Measurements from ENCODE around the gene SSX1. TPM values are rescaled to one million over a fixed set of nuclear protein-coding genes. Genes with fewer than 3 reads are reported as not detected.
"Not testable (repeated sequence)": the region's sequence is repeated elsewhere in the genome, so short reads cannot be mapped to it uniquely, and the experiment has no call there.

Gene SSX1
- total RNA-seq: 0.13 TPM

- DNase-seq (ENCODE audit: low spot score); ATAC-seq: not testable (repeated sequence)
These were observed at the start of gene SSX1 for GRCh38 chrX:48255062-48255796. TSS of gene SSX1 (plus strand) at chrX:48255392. CDS start at chrX:48257242, 1,850 bp downstream.

- DNase-seq (ENCODE audit: low spot score); ATAC-seq: not testable (repeated sequence)
These were observed 40.9 kb upstream of the SSX1 start for GRCh38 chrX:48214341-48214740.

GRCh38 chrX:48224196-48224595 is 31.0 kb upstream of the SSX1 start:
- not testable (repeated sequence) for ATAC-seq; DNase-seq (ENCODE audit: low spot score)

DNA sequence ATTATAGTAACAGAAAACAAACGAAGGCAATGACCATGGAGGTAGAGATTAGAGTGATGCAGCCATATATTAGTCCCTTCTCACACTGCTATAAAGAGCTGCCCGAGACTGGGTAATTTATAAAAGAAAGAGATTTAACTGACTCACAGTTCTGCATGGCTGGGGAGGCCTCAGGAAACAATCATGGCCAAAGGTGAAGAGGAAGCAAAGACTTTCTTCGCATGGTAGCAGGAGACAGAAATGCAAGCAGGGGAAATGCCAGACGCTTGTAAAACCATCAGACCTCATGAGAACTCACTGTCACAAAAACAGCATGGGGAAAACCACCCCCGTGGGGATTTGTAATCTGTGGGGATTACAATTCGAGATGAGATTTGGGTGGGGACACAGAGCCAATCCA is 2.2 kb upstream of the SSX1 start:
- not testable (repeated sequence) for ATAC-seq; DNase-seq (ENCODE audit: low spot score)

DNA sequence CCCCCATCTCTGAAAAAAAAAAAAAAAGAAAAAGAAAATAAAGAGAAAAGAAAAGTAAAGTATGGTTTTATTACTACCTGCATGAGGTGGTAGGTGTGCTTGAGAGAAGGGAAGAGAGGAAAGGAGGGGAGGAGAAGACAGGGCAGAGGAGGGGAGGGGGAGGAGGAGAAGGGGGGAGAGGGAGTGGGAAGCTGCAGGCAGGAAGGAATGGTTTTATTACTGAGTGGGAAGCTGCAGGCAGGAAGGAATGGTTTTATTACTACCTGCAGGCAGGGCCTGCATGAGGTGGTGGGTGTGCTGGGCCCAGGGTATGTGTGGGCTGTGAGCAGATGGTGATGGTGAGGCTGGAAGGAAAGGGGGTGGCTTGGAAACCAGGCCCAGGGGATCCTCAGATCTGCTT is 19.2 kb downstream of the SSX1 start:
- DNase-seq (ENCODE audit: low spot score); ATAC-seq: not testable (repeated sequence)

DNA sequence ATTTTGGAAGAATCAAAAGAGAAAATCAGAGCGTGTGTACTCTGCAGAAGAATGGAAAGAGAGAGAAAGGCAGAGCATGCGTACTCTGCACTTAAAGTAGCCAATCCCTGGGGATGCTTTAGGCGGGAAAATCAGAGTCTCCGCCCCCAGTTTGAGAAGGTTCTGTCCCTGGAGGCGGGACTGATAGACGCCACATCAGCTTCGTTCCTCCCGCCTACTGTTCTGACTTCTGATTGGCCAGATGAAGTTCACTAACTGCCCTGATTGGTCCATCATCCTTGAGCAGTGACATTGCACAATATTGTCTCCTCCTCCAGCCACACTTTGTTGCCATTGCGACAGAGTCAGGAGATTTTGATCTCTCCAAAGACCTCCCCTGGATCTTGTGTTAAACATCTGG is 23.8 kb downstream of the SSX1 start:
- no peak for ATAC-seq
- no peak for DNase-seq (ENCODE audit: low spot score)

DNA sequence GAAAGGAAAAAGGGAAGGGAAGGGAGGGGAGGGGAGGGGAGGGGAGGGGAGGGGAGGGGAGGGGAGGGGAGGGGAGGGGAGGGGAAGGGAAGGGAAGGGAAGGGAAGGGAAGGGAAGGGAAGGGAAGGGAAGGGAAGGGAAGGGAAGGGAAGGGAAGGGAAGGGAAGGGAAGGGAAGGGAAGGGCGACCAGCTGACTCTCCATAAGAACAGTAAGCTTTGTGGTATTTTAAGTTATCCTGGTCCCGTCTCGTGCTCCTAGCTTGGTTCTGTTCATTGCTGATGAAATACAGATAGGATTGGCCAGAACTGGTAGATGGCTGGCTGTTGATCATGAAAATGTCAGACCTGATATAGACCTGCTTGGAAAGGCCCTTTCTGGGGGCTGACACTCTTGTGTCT is 25.5 kb downstream of the SSX1 start:
- not testable (repeated sequence) for DNase-seq (ENCODE audit: low spot score); ATAC-seq

DNA sequence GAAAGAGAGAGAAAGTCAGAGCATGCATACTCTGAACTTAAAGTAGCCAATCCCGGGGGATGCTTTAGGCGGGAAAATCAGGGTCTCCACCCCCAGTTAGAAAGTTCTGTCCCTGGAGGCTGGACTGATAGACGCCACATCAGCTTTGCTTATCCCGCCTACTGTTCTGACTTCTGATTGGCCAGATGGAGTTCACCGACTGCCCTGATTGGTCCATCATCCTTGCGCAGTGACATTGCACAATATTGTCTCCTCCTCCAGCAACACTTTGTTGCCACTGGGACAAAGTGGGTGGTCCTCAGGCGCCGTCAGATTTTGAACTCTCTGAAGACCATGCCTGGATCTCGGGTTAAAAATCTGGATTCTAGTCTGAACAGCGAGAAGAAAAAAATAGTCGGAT is 51.0 kb downstream of the SSX1 start:
- ATAC-seq (no peak), DNase-seq (ENCODE audit: low spot score) (no peak)

DNA sequence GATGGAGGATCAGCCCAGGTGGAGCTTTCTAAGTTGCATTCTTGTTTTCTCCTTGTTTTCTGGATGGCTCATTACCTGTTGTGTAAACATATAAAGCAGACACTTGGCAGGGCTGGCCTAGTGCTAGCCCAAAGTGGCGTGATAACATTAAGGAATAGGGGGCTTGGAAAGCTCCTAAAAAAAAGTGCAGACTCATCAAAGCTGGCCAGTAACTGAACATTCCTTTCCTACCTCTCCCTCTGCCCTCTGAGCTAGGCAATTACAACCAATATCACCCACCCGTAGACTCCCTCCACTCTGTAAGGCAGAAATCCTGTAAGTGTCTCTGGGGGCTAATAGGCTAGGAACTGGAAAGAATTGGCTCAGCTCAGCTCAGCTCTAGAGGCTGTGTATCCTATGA is 58.8 kb downstream of the SSX1 start:
- DNase-seq (ENCODE audit: low spot score); ATAC-seq: not testable (repeated sequence)

Other genes starting within 250 kb of the SSX1 start
- gene SPACA5, start 248.4 kb upstream of the SSX1 start, total RNA-seq: not detected
- 1.1 TPM for gene ZNF630, start 183.8 kb upstream of the SSX1 start, total RNA-seq
- not detected for gene SPACA5B, start 124.8 kb upstream of the SSX1 start, total RNA-seq
- gene SSX5, start 58.6 kb upstream of the SSX1 start, total RNA-seq: not detected
- gene SSX3, start 101.3 kb downstream of the SSX1 start, total RNA-seq: not detected
- gene SSX4, start 128.1 kb downstream of the SSX1 start, total RNA-seq: not detected
- not detected for gene SSX4B, start 156.6 kb downstream of the SSX1 start, total RNA-seq
- gene SLC38A5, start 214.9 kb downstream of the SSX1 start, total RNA-seq: 0.30 TPM
- 15.6 TPM for gene FTSJ1, start 220.8 kb downstream of the SSX1 start, total RNA-seq